ENCODE data around the gene FAIM2. TPM values are rescaled to one million over a fixed set of nuclear protein-coding genes. Genes with fewer than 3 reads are reported as not detected.

FAIM2 gene
- total RNA-seq, 1 experiment from 2014 or later: 0.09 TPM

DNA sequence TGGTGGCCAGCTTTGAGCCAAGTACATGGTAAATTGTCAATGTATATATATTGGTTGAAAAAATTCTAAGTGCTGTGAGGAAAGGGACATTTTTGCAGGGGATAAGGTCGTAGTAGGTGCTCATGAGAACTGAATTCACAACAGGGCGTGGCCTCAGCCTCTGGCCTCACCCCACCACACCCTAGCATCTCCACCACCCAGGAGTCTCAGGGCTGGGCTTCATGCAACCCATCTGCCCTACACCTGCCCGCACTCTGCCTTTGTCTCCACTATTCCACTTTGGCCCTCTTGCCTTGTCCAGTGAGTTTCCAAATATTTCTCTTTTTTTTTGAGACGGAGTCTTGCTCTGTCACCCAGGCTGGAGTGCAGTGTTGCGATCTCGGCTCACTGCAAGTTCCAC lies 24.8 kb upstream of the FAIM2 start:
- Histone ChIP-seq H3K4me1 (no peaks in the 10 kb centered on the region), H3K27me3 (replicated peaks; ENCODE audit: control insufficient read depth, insufficient read depth, low read length) (no peaks in the 10 kb centered on the region), H3K9me3 (no peaks in the 10 kb centered on the region), H3K4me3 (ENCODE audit: low read depth, low read length) (no peak overlapping the region), H3K36me3 (ENCODE audit: control insufficient read depth, insufficient read depth, low read length) (no peaks in the 10 kb centered on the region)
- no TSS peak for BruUV-seq (replicated peaks)
- no peaks in the 10 kb centered on the region for H3K9me3 Mint-ChIP-seq (ENCODE audit: unreplicated experiment)
- H3K4me1 Mint-ChIP-seq (ENCODE audit: low read depth, unreplicated experiment): no peaks in the 10 kb centered on the region
- no peak for DNase-seq
- TF ChIP-seq CTCF (IDR thresholded peaks at IDR 0.05; ENCODE audit: insufficient read depth in 1 of 2, low read depth in 1 of 2, low read length in 1 of 2, severe bottlenecking in 1 of 2, unreplicated experiment in 1 of 2): no peak
- H3K27ac Mint-ChIP-seq (ENCODE audit: unreplicated experiment): no peak overlapping the region
- ChIA-PET CTCF (interaction anchor here (0.9 to 1.1 kb wide), 2 partner anchors 39 to 62 kb away, joined by 3 to 4 read pairs; no protein-coding TSS in a partner anchor), POLR2A (interaction anchor here (0.6 kb wide), 1 partner anchor 233 kb away, joined by 6 read pairs; no protein-coding TSS in a partner anchor)
- H3K36me3 Mint-ChIP-seq (ENCODE audit: insufficient read depth, unreplicated experiment): no peaks in the 10 kb centered on the region
- H3K4me3 Mint-ChIP-seq (ENCODE audit: unreplicated experiment): no peak overlapping the region
- H3K27me3 Mint-ChIP-seq (ENCODE audit: insufficient read depth, unreplicated experiment): no peaks in the 10 kb centered on the region
- intact Hi-C loops (cut with micrococcal nuclease; ENCODE audit: unreplicated experiment): no loop called here

- no peak overlapping the region for H3K27ac Mint-ChIP-seq (ENCODE audit: unreplicated experiment)
- no peaks in the 10 kb centered on the region for H3K27me3 Mint-ChIP-seq (ENCODE audit: insufficient read depth, unreplicated experiment)
- DNase-seq: no peak
- CTCF ChIA-PET: no interaction called here
- H3K36me3 Mint-ChIP-seq (ENCODE audit: insufficient read depth, unreplicated experiment): no peaks in the 10 kb centered on the region
- no peaks in the 10 kb centered on the region for H3K36me3 ChIP-seq (ENCODE audit: control insufficient read depth, insufficient read depth, low read length)
- no peaks in the 10 kb centered on the region for H3K4me1 ChIP-seq
- H3K4me3 Mint-ChIP-seq (ENCODE audit: unreplicated experiment): no peak overlapping the region
- no peaks in the 10 kb centered on the region for H3K9me3 ChIP-seq
- no peak overlapping the region for H3K4me3 ChIP-seq (ENCODE audit: low read depth, low read length)
- H3K27me3 ChIP-seq (replicated peaks; ENCODE audit: control insufficient read depth, insufficient read depth, low read length): no peaks in the 10 kb centered on the region
- no TSS peak for BruUV-seq (replicated peaks)
- H3K9me3 Mint-ChIP-seq (ENCODE audit: unreplicated experiment): no peaks in the 10 kb centered on the region
- intact Hi-C loops (cut with micrococcal nuclease; ENCODE audit: unreplicated experiment): no loop called here
- POLR2A ChIA-PET: no interaction called here
- H3K4me1 Mint-ChIP-seq (ENCODE audit: low read depth, unreplicated experiment): no peaks in the 10 kb centered on the region
- TF ChIP-seq CTCF (IDR thresholded peaks at IDR 0.05; ENCODE audit: insufficient read depth in 1 of 2, low read depth in 1 of 2, low read length in 1 of 2, severe bottlenecking in 1 of 2, unreplicated experiment in 1 of 2): no peak
These were observed 21.9 kb upstream of the FAIM2 start for GRCh38 chr12:49925433-49926204.

DNA sequence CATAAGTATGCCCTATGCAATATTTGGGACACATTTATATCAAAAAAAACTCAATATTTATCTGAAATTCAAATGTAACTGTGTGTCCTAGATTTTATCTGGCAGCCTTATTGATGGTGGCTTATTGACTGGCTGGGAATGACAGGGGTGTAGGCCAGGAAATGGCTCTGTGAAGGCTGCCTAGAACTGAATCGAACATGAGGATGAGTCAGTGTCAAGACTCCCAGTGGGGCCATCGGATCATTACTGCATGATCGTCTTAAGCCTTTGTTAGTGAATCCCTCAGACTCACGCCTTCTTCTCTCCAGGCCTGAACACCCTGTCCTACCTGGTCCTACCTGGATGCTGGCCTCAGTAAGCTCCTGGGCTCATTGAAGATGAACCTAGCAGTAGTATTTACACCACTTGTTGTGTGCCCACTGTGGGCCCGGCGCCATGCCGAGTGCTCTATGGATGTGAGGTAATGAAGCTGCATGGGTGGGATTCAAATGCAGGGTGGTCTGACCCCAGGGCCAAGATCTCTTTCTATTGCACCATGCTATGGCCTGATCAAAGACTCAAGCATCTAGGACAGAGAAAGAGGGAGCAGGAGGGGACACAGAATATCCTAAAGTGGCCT lies 21.0 kb upstream of the FAIM2 start:
- H3K27ac Mint-ChIP-seq (ENCODE audit: unreplicated experiment): no peak overlapping the region
- ChIA-PET POLR2A (no interaction called here), CTCF (no interaction called here)
- H3K27me3 ChIP-seq (replicated peaks; ENCODE audit: control insufficient read depth, insufficient read depth, low read length): no peaks in the 10 kb centered on the region
- no TSS peak for BruUV-seq (replicated peaks)
- H3K9me3 ChIP-seq: no peaks in the 10 kb centered on the region
- no peaks in the 10 kb centered on the region for H3K4me1 Mint-ChIP-seq (ENCODE audit: low read depth, unreplicated experiment)
- no peaks in the 10 kb centered on the region for H3K36me3 ChIP-seq (ENCODE audit: control insufficient read depth, insufficient read depth, low read length)
- no peak overlapping the region for H3K4me3 ChIP-seq (ENCODE audit: low read depth, low read length)
- no peak for TF ChIP-seq CTCF (IDR thresholded peaks at IDR 0.05; ENCODE audit: insufficient read depth in 1 of 2, low read depth in 1 of 2, low read length in 1 of 2, severe bottlenecking in 1 of 2, unreplicated experiment in 1 of 2)
- no peaks in the 10 kb centered on the region for H3K36me3 Mint-ChIP-seq (ENCODE audit: insufficient read depth, unreplicated experiment)
- no peaks in the 10 kb centered on the region for H3K4me1 ChIP-seq
- intact Hi-C loops (cut with micrococcal nuclease; ENCODE audit: unreplicated experiment): no loop called here
- no peaks in the 10 kb centered on the region for H3K27me3 Mint-ChIP-seq (ENCODE audit: insufficient read depth, unreplicated experiment)
- no peak overlapping the region for H3K4me3 Mint-ChIP-seq (ENCODE audit: unreplicated experiment)
- H3K9me3 Mint-ChIP-seq (ENCODE audit: unreplicated experiment): no peaks in the 10 kb centered on the region
- no peak for DNase-seq

Data from Caco-2 (cell line).